Stimulated activated CD4-positive, alpha-beta T cell treated with anti-CD3 and anti-CD28 coated beads, Interleukin-4, amount 100 ng/mL, for 1 hour (primary cell): ENCODE measurements around the gene SKOR1.

ENCODE experiments used
- DNase-seq: peaks from one replicate; pipeline ENCODE4 v3.0.0-alpha.2; 2020

The SKOR1 gene

DNA sequence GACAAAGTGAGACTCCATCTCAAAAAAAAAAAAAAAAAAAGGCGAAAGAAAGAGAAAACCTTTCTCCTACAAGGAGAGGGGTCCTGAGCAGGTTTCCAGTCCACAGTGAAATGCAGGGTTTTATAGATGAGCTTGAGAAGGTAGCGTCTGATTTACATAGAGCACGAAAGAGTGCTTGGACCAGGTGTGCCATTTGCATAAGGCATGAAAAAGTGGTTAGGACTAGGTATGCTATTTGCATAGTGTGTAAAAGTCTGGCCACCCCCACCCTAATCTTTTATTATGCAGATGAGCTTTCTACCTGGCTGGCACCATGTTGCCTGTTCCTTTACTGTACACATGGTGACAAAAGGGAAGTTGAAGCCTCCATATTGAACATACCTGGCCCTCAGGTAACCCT is 28.1 kb downstream of the SKOR1 start:
- no peak for DNase-seq

DNA sequence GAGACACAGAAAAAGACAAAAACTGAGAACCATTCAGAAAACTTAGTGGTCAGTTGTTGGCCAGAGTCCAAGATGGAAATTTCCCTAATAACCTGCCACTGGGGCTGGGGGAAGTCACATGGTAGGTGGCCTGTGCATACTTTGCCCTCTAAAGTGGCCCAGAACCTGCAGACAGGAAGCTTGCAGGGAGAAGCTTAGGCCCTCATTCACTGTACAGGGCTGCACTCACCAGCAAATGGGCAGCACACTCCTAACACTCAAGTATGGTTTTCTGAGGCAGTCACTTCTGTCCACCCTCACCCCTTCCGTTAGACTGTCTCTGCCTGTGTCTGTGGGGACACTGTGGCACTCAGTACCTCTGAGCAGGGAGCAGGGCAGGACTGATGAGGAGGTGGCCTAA is 29.0 kb downstream of the SKOR1 start:
- DNase-seq, result no peak

DNA sequence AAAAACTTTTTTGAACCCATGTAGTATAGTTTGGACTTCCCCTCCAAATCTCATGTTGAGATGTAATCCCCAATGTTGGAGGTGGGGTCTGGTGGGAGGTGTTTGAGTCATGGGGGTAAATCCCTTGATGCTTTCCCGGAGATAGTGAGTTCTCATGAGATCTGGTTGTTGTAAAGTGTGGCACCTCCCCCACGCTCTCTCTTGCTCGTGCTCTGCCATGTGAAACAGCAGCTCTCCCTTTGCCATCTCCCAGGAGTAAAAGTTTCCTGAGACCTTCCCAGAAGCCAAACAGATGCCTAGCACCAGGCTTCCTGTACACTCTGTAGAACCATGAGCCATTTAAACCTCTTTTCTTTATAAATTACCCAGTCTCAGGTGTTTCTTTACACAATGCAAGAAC is 30.5 kb downstream of the SKOR1 start:
- DNase-seq, result no peak

DNA sequence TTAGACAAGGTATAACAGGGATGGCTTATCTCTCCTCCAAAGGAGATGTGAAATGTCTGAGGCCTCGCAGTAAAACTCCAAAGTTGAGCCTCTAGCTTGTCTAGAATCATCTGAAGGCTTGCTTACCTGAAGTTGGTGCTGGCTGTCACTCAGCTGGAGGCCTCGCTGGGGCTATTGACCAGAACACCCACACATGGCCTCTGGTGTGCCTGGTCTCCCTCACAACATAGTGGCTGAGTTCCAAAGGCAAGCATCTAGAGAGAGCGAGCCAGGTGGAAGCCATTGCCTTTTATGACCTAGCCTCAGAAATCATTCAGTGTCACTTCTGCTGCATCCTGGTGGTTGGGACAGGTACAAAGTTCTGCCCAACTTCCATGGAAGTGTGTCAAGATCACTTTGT is 31.9 kb downstream of the SKOR1 start:
- DNase-seq, result no peak

DNA sequence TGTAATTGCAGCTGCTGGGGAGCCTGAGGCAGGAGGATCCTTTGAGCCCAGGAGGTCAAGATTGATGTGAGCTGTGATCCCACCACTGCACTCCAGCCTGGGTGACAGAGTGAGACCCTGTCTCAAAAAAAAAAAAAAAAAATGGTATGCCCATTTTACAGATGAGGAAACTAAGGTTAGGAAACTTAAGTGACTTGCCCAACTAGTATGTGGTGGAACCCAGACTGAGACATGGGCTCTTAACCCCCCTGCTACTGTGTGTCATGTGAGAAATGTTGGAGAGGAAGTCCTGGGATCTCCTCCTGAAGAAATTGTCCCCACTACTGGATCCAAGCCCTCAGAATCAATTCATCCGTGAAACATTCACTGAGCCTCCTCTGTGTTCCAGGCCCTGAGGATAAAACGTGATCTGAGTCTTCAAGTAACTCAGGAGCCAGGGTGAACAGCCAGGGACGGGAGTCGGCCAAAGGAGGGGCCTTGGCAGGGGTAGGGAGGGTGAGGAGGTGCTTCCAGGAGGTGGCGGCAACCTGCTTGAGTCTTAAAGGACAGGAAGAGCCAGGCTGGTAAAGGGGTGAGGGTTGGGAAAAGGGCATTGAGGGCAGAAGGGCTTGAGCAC is 34.1 kb downstream of the SKOR1 start:
- DNase-seq, result no peak

DNA sequence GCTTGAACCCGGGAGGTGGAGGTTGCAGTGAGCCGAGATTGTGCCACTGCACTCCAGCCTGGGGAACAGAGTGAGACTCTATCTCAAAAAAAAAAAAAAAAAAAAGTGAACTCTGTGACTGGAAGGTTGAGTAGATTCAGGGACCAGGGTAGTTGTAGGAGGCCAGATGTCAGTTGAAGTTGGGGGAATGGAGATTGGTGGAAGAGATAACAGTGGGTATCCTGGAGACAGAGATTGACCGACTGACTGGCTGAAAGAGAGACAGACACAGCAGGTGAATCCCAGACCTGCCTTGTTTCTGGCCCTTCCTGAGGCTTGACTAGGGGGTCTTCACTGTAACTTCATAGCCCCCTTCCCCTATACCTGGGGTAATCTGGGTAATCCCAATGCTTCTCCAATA is 36.7 kb downstream of the SKOR1 start:
- DNase-seq, result no peak

DNA sequence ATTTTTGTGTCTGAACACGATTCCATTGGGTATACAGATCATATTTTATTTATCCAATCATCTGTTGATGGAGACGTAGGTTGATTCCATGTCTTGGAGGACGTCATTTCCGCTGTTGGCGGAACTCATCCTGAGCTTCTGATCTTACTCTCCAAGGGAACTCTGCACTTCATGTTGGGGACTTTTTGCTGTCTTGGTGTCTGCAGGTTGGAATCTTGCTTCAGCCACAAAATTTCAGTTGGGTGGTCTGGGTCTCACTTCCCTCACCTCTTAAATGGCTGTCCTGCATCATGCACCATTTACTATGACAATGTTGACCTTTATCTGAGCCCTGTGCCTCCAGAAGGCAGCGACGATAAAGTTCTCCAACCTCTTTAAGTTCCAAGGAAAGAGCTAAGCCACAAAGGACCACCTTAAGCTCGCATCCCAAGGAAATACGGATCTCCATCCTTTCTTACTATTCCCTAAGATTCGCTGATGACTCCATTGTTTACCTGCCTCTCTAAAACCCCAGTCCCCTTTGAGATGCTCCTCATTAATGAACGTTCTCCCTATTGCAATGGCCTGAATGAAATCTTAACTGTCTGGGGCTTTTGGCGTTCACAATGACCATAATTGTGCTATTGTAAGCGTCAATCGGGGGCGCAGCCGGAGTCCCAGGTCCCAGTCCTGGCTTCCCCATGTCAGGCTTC is 37.6 kb downstream of the SKOR1 start:
- no peak for DNase-seq

DNA sequence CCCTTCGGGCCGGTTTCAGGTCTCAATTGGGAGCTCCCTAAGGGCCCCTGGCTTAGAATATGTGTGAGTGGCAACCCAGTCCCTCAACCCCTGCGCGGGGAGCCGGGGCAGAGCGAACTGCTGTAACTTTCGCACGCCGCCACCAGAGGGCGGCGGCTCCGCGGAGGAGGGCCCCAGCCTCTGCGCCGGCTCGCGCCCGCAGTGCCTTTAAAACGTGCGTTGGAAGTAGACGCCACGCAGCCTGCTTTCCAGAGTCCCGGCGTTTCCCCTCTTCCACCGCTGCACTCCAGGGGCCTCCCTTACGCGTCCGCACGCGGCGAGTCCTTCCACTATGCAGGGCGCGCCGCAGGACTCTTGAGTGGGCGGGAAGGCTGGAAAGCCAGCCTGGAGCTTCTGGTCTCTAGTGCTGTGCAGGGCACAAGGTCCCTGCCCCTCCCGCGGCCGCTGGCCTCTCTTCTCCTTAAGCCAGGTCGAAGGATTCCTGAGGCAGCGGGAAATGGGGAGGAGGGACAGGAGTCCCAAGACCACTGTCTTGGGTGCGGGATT is 38.2 kb downstream of the SKOR1 start:
- peak; percentile 78 for DNase-seq

DNA sequence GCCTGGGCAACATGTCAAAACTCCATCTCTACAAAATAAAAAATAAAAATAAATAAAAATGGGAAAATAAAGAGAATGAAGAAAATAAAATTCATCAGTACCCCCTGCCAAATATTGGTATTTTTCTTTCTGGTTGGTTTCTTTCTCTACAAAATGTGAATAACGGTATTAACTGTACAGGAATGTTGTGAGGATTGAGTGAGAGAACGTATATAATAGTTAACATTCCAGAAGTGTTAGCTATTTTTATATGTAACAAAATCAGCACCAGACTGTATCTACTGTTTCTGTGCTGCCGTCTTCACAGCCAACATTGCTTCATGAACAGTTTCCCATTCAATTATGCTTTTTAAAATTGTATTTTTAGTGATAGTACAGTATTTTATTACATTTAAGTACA is 40.0 kb downstream of the SKOR1 start:
- DNase-seq, result no peak

DNA sequence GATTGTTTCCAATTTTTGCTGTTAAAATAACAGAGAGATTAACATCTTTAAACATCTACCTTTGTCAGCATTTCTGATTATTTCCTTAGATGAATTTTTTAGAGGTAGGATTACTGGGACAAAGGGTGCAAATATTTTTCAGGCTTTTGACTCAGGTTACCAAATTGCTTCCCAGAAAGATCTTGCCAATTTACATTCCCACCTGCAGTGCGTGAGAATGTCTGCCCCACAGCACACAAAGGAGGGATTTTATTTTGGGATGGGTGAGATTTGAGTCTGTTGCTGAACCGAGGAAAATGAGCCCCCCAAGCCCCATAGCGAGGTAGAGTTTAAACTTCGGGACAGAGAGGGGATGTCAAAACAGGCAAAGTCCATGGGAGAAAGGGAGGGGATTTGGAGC is 40.5 kb downstream of the SKOR1 start:
- no peak for DNase-seq

DNA sequence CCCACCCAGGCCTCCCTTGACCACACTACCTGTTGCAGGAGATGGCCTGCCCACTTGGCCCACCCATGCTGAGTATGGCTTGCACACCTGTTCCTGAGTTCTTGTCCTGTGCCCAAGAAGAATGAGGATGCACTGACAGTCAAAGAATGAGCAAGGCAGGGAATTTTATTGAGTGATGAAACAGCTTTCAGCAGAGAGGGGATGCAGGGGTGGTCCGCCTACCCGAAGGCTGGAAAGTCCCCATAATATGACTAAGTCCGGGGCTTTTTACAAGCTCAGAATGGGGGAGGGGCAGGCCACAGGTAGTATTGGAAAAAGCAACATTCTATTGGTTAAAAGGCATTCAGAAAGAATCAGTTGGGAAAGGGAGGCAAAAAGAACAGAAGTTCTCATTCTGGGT is 44.4 kb downstream of the SKOR1 start:
- DNase-seq, result peak; percentile 12

DNA sequence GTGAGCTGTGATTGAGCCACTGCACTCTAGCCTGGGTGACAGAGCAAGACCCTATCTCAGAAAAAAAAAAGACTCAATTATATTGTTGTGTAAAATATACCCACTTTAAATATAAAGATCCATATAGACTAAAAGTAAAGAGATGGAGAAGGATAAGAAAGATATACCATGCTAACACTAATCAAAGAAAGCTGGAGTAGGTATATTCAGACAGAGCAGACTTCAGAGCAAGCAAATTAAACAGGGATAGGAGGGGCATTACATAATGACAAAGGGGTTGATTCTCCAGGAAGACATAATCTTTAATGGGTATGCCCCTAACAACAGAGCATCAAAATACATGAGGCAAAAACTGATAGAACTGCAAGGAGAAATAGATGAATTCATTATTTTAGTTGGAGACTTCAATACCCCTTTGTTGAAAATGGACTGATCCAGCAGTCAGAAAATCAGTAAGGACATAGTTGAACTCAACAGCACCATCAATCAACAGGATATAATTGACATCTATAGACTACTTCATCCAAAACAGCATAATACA is 45.6 kb downstream of the SKOR1 start:
- no peak for DNase-seq

DNA sequence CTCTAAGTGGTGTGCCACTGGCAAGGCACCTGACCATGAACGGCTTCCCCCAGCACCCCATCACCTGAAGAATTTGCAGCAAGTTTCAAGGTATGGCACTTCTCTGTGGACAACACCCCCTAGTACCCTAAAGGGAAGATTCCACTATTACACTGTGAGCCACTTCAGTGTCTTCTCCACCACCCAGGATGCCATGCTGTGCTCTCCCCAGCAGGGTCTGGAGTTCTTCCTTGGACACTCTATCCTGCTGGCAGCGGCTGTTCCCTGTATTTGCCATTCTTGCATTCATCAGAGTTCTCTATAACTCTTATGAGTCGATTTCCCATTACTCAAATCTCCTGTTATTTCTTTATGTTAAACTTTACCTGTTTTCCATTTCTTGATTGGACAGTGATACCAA is 48.5 kb downstream of the SKOR1 start:
- DNase-seq, result no peak

DNA sequence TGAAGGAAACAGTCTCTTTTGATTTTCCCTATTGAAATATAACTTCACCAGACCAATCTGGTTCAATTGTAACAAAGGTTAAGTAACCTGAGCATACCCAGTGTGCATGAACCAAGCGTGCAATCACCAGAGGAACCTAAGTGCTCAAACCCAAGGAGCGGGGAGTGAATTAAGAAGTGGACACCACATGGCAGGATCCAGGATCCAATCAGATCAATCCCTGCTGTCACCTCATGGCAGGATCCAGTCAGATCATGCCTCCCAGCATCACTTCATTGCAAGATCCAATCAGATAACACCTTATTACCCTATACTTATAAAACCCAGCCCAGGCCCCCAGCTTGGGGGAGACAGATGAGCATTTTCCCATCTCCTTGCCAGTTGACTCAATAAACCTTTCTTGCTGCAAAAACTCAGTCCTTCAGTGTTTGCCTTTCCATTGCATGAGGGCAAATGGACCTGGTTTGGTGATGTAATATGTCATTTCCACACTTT is 53.5 kb downstream of the SKOR1 start:
- DNase-seq, result no peak

DNA sequence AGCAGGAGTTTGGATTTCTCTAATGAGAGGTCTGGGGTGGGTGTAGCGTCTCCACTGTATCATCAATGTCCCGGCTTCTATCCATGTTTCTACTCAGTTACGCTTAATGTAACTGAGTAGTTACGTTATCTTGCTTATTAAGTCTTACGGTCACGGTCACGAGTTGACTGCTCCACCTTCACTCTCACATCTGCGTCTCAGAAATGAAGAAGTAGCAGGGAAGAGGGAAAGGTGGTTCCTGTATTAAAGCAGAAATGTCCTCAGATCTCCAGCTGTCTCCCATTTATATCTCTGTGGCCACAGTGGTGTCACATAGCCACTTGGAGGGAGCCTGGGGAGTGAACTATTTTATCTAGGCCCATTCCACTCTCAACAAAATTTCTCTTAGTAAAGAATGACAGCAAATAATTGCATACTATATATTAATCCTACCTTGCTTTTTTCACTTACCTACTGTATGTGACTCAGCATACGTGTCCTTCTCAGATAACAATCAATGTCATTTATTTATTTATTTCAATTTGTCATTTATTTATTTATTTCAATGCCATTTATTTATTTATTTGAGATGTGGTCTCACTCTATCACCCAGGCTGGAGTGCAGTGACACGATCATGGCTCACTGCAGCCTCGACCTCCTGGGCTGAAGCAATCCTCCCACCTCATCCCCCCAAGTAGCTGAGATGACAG is 54.3 kb downstream of the SKOR1 start:
- DNase-seq, result no peak

DNA sequence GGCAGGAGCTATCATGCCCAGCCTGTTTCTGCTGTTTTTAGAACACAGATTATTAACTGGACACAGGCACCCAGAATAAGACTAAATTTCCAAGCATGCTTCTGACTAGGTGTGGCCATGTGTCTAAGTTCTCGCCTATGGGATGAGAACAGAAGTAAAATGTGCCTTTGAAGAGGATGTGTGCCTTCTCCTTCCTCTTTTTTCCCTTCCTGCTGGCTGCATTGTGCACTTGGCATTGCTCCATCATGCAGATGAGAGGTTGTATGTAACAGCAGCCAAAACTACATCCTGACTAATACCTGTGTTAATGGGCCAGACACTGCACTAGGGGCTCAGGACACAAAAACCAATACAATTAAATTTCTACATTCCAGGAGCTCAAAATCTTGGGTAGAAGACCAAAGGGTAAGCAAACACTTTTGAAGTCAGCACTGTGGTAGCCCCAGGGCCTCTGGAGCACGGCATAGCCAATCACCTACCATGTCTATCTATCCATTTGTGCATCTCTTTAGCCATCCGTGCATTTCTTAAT is 55.4 kb downstream of the SKOR1 start:
- no peak for DNase-seq

DNA sequence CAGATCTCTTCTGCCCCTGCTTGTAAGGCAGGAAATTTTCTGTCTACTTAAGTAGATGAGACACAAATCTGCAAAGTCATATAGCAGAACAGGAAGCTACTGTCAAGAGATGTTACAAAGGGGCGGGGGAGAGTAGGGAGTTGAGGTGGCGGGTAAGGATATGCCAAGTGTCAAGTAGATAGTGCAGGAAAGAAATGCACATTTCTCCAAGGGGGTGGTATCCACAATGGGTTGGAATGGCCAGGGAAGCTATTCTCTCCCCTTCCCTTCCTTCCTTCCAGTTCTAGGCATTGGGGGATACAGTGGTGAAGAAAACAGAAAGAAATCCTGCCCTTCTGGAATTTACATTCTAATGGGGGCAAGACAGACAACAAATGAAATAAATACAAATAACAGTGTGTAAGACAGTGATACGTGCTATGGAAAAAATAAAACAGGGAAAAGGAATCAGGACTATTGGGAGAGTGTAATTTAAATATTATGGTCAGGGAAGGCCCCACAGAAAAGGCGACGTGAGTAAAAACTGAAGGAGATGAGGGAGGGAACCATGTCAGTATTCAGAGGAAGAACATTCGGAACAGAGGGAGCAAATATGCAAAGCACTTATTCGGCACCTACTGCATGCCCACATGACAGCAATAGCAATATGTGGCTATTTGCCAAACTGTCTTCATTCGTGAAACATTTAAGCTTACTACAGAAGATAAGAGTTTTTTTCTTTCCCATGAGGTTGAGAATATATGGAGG is 57.4 kb downstream of the SKOR1 start:
- DNase-seq, result no peak

DNA sequence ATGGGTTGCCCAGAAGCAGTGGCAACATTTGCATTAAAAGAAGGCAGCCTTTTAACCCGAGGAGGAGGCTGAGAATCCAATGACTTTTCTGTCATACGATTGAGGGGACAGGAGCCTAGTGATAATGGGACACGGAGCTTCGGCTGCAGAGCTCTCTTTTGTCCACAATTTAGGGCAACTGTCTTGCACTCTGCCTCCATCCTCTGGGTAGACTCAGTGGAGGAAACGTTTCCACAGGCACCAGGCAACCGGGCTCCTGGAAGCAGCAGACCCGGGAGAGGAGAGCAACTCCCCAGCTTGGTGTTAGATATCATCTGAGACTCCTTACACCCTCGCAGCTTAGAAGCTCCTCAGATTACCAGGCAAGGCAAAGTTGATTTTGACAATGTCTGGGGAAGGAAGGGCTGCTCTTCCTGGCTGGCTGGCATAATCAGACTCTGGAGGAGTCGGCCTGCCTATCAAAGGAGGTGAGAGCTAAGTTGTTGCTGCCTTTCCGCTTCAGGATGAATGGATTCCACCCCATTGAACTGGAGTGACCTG is 58.0 kb downstream of the SKOR1 start:
- DNase-seq, result no peak

DNA sequence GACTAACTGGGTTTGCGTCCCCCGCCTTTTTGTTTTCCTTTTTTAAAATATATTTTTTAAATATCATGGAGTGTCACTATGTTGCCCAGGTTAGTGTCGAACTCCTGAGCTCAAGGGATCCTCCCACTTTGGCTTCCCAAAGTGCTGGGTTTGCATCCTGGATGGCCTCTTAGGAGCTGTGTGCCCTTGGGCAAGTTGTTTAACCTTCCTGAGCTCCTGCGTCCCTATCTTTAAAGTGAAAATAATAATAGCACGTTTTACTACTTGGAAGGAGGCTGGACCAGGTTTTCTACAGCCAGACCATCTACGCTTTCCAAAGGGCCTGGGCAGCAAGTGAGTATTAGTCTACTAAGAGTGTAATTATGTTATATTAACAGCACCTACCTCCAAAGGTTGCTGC is 58.7 kb downstream of the SKOR1 start:
- no peak for DNase-seq
